ENCODE data around the gene PLCD3.
A peak's percentile ranks its signal among the peaks of the same experiment; 100 is the strongest.

The PLCD3 gene

DNA sequence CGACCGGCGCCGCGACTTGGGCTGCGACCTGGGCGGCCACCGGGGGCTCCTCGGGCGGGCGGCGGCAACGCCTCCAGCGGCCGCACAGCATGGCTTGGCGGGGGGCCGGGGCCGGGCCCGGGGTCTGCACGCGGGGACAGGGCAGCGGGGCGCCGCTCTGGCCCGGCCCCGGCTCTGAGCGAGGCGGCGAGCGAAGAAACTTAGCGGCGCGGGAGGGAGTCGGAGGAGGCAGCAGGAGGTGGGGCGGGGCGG is at the start of gene PLCD3:
TSS of gene PLCD3 (minus strand) at position 196 of the 252 bp plus-strand sequence. CDS start at position 91, 105 bp downstream.
- no peak for DNase-seq

GRCh38 chr17:45177563-45177962 is 45.2 kb upstream of the PLCD3 start:
- no peak for DNase-seq

DNA sequence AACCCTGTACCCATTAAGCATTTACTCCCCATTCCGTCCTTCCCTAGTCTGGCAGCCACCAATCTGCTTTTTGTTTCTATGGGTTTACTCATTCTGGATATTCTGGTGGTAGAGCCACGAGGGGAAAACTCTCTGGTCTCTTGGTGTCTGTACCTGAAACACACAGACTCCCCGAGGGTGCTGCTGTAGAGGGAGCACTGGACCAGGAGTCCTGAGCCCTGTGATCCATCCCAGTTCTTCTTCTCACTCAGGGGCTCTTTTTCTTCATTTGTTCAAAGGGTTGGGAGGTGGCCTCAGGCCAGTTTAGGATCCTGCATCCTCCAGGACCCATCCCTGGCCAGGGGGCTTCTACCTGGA is 43.4 kb upstream of the PLCD3 start:
- no peak for DNase-seq

DNA sequence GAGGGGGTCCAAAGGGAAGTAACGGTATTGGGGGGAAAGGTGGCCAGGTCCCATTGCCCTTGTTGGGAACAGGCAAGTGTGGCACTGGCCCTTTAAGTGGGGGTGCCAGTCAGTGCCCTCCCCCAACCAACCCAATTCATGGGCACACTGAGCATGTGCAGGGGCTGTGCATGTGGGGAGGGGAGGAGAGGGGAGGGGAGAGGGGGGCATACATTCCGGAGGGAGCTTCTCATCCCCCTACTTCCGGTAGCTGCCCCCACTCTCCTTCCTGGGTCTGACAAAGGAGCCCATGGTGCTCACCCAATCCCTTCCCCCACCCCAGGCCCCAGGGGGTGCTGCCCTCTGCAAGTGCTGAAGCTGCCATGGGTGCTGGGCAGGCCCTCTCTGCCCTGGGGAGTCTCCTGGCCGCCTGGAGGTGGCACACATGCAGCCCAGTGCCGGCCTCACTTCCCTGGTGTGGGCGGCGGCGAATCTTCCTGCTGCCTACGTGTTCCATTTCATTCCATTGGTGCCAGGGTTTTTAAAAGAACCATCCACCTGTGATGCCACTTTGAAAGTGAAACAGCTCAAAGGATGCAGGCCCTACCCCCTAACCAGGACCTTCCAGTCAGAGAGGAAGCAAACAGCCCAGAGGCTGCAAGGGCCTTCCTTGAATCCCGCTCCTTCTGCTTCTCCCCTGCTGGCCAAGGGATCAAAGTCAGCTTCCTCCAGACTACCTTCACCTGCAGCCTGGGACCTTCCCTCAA is 40.4 kb upstream of the PLCD3 start:
- no peak for DNase-seq

DNA sequence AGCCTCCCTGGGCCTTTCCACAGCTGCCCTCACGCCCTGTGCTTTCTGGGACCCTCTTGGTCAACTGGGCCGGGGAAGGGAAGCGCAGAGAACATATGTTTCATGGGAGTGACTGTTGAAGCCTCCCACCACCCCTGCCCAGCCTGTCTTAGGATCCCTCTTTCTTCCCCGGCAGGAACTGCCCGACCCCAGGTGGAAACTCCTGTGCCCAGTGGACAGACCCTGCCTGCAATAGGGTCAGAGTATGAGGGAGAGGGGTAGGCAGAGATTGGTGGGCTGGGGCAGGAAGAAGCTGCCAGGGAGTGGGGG is 39.9 kb upstream of the PLCD3 start:
- no peak for DNase-seq

- no peak for DNase-seq
Measured at GRCh38 chr17:45171338-45172231, 39.3 kb upstream of the PLCD3 start.

GRCh38 chr17:45170931-45171337 is 38.6 kb upstream of the PLCD3 start:
- no peak for DNase-seq

GRCh38 chr17:45170280-45170930 is 38.1 kb upstream of the PLCD3 start:
- DNase-seq, result no peak

GRCh38 chr17:45168991-45169752 is 36.9 kb upstream of the PLCD3 start:
- DNase-seq, result no peak

DNA sequence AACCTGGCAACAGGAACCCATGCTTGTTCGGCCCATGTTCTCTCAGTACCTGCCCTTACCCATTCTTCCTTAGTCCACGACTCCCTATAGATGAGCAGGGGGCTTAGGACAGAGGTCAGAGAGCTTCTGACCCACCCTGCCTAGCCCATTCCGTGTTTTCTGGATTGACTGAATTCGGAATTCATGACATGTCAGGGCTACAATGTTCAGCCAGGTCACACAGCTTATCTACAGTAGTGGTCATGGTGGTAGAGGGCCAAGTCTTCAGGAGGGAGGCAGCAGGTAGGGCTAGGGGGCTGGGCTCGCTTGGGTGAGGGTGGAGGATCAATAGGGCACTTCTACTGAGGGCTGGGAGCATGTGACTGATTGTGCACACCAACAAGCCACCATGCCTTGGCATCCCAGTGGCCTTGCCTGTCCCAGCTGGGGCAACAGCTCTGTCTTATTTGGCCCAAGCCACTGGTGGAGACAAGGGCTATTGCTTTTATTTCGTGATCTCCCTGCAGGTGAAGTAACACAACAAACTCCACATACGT is 32.5 kb upstream of the PLCD3 start:
- DNase-seq, result no peak

DNA sequence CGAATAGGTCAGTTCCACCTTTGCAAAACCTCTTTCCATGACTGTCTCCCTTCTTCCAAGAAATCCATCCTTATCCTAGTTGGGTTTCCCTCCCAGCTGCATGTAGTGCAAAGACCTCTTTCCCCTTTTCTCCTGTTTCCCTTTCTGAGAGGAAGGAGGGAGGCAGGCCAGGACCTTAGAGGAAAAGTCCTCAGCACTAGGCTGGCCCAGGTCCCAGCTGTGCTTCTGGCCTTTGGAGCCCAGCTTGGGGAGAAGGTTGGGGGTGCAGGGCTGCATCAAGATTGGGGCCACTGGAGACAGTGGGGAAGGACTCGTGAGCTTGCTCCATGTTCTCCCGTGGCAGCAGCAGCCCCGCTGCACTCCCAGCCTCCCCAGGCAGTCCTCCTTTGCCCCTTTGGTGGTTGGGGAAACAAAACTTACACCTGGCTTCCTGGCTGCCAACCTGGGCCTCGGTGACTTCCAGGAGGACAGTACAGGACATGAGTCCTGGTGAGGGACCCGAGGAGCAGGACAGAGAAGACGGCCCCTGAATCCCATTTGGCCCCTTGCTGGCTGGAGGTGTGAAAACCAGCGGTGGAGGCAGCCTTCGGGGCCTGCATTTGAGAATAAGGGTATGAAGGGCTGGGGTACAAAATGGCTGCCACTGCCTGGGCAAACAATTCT is 29.8 kb upstream of the PLCD3 start:
- no peak for DNase-seq

DNA sequence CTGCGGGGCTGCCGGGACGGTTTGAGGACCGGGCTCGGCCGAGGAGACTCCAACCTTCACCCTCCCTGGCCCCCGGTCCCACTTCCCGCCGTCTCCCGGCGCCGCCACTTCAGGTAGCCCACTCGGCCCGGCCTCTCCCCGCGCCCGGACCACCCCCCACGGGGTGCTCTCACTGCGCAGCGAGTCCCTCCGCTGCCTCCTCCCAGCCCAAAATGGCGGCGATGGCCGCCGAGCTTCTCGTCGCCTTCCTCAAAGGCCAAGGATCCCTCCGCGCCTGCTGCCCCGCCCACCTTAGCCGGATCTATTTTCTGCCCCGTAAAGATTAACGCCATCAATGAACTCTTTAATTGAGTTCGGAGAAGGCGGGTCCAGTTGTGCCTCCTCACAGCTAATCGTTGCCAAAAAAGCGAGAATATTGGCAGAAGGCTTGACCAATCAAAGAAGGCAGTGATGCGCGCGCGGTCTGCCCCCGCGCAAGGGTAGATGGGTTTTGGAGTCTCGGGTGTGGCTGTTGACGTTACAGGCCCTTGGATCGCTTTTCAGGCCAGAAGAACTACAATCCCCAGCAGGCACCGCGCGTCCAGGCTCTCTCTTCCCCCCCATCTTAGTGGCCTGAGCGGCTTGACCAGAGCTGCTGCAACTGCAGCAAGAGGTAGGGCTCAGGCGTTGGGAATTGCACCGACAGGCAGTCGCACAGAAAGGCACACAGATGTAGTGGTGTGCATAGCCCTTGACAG is 29.1 kb upstream of the PLCD3 start, which contains the start of gene HEXIM2:
TSS of gene HEXIM2 (plus strand) at position 588 of the 737 bp plus-strand sequence. CDS start 919 bp downstream, outside the sequence.
- DNase-seq, result peak; percentile 93

- DNase-seq, result no peak
Measured at GRCh38 chr17:45160447-45161287, 28.4 kb upstream of the PLCD3 start.

- DNase-seq, result no peak
Measured at GRCh38 chr17:45156242-45156641, 23.9 kb upstream of the PLCD3 start.

DNA sequence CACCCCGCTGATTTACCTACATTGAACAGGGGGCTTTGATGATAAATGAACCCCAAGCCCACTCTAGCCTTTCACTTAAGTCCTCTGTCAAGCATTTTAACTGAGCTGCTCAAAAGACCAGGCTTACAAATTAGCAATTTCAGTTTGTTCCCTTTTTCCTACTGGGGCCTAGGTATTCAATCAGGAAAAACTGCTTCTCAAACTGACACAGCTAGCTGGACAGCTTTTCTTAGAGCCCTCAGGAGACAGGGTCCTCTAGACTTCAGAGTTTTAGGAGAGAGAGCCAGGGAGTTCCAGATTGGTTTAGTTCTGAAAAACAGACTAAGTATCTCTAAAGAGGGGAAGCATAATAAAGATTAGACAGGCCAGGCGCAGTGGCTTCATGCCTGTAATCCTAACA is 23.2 kb upstream of the PLCD3 start:
- no peak for DNase-seq

- DNase-seq, result no peak
Measured at GRCh38 chr17:45155029-45155428, 22.7 kb upstream of the PLCD3 start.

- DNase-seq, result no peak
Measured at GRCh38 chr17:45150911-45151809, 18.8 kb upstream of the PLCD3 start.

DNA sequence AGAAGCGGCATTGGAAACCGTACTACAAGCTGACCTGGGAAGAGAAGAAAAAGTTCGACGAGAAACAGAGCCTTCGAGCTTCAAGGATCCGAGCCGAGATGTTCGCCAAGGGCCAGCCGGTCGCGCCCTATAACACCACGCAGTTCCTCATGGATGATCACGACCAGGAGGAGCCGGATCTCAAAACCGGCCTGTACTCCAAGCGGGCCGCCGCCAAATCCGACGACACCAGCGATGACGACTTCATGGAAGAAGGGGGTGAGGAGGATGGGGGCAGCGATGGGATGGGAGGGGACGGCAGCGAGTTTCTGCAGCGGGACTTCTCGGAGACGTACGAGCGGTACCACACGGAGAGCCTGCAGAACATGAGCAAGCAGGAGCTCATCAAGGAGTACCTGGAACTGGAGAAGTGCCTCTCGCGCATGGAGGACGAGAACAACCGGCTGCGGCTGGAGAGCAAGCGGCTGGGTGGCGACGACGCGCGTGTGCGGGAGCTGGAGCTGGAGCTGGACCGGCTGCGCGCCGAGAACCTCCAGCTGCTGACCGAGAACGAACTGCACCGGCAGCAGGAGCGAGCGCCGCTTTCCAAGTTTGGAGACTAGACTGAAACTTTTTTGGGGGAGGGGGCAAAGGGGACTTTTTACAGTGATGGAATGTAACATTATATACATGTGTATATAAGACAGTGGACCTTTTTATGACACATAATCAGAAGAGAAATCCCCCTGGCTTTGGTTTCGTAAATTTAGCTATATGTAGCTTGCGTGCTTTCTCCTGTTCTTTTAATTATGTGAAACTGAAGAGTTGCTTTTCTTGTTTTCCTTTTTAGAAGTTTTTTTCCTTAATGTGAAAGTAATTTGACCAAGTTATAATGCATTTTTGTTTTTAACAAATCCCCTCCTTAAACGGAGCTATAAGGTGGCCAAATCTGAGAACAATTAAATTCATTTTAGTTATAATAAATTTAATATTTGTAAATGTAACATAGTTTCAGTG is 17.7 kb upstream of the PLCD3 start:
- no peak for DNase-seq
